HepG2 (cell line): ENCODE results near the gene CIB1. TPM values are rescaled to one million over a fixed set of nuclear protein-coding genes. Genes with fewer than 3 reads are reported as not detected.

Experiments used
- ATAC-seq: fragments of 200-7000 bp; cut with Tn5 transposase; 3 replicates; pipeline ENCODE4 v1.9.1; 2020; ENCODE audit warnings: mild to moderate bottlenecking, moderate library complexity
- BruUV-seq: library from RNA; stranded (reverse); fragments of 400-500 nt; replicated peaks from 2 replicates; lab custom pipeline; 2021; lab: Mats Ljungman, UMichigan
- CTCF ChIA-PET: fragments of 300-600 bp; formaldehyde crosslinking; extraction: SDS; loops from one replicate; lab custom pipeline; 2021; ENCODE audit warnings: low total read pairs, inconsistent platforms, low intra/inter-chr PET ratio; lab: Yijun Ruan, JAX
- POLR2A ChIA-PET: fragments of 350-600 bp; sonication (Branson Sonifier 250); formaldehyde crosslinking; loops from one replicate; lab custom pipeline; 2020; ENCODE audit warnings: antibody characterized with exemption, inconsistent platforms; lab: Yijun Ruan, JAX
- DNase-seq: peaks from one replicate; pipeline ENCODE4 v3.0.0-alpha.2; 2015; ENCODE audit warnings: low spot score
- FAIRE-seq: peaks from 3 replicates; lab custom pipeline; 2011; peaks lifted over from hg19 to GRCh38; lab: Jason Lieb, UNC
- H2AFZ ChIP-seq: one replicate; pipeline ENCODE4 v1.6.1; 2011; ENCODE audit warnings: low read length, inconsistent platforms
- H3K27ac ChIP-seq: fragments of 300-600 bp; 3 replicates; pipeline ENCODE4 v1.8.0; 2011; ENCODE audit warnings: mixed run types, mild to moderate bottlenecking, mixed read lengths, low read length, inconsistent platforms; ENCODE audit not compliant: insufficient read depth; ENCODE audit errors: extremely low read length
- H3K27me3 ChIP-seq, 2 experiments: fragments of 200-600 bp in 1 of 2; 2 replicates in 1 of 2; 3 replicates in 1 of 2; pipeline versions ENCODE4 v1.6.0 to v1.8.0; 2011; ENCODE audit warnings: low read length in 2 of 2, mild to moderate bottlenecking in 2 of 2, moderate library complexity in 2 of 2, inconsistent platforms in 1 of 2; ENCODE audit not compliant: insufficient read depth in 2 of 2, control insufficient read depth in 1 of 2
- H3K36me3 ChIP-seq, 2 experiments: fragments of 200-600 bp in 1 of 2; replicated peaks in 1 of 2; 2 replicates in 1 of 2; 3 replicates in 1 of 2; pipeline versions ENCODE4 v1.5.1 to v1.8.0; 2011; ENCODE audit warnings: low read length in 2 of 2, inconsistent platforms in 1 of 2; ENCODE audit not compliant: insufficient read depth in 2 of 2, control insufficient read depth in 1 of 2
- H3K4me1 ChIP-seq: 2 replicates; pipeline ENCODE4 v1.5.1; 2012; ENCODE audit warnings: low read length, inconsistent platforms; ENCODE audit not compliant: insufficient read depth
- H3K4me2 ChIP-seq: 2 replicates; pipeline ENCODE4 v1.6.0; 2011; ENCODE audit warnings: low read depth, low read length, inconsistent platforms
- H3K4me3 ChIP-seq, 3 experiments: fragments of 200-600 bp in 1 of 3; sonication (generic), shearing (Covaris generic) in 1 of 3; replicated peaks in 1 of 3; 2 replicates each; pipeline ENCODE4 v1.5.1; 2011 to 2016; ENCODE audit warnings: low read length in 3 of 3, inconsistent platforms in 2 of 3, low read depth in 2 of 3, mild to moderate bottlenecking in 2 of 3, control low read depth in 1 of 3, mixed read lengths in 1 of 3; ENCODE audit not compliant: insufficient read depth in 1 of 3
- H3K79me2 ChIP-seq: one replicate; pipeline ENCODE4 v1.6.1; 2011; ENCODE audit warnings: low read length, inconsistent platforms; ENCODE audit not compliant: insufficient read depth
- H3K9ac ChIP-seq: 2 replicates; pipeline ENCODE4 v1.6.0; 2011; ENCODE audit warnings: mild to moderate bottlenecking, low read depth, low read length, inconsistent platforms; ENCODE audit not compliant: insufficient read depth
- H3K9me3 ChIP-seq: 2 replicates; pipeline ENCODE4 v1.5.1; 2012; ENCODE audit warnings: mild to moderate bottlenecking, low read length
- H4K20me1 ChIP-seq: 2 replicates; pipeline ENCODE4 v1.6.0; 2011; ENCODE audit warnings: inconsistent platforms, mild to moderate bottlenecking, low read length, moderate library complexity; ENCODE audit not compliant: insufficient read depth
- PCBP1 ChIP-seq: fragments of 200-400 bp; formaldehyde crosslinking; IDR thresholded peaks from 2 replicates; pipeline ENCODE4 v1.6.1; 2017; ENCODE audit warnings: mild to moderate bottlenecking, low read depth, low read length, borderline replicate concordance
- WGBS: methylation state at CpG from one replicate; pipeline ENCODE4 v1.1.6; 2017; ENCODE audit warnings: low lambda C conversion rate; 5-methylcytosine and 5-hydroxymethylcytosine counted together
- in situ Hi-C: cut with HindIII; loops from 2 replicates; pipeline ENCODE4 v1.10.0; 2017; ENCODE audit warnings: low pct_unique_long_range_greater_than_20kb; ENCODE audit not compliant: extremely low pct_ligation_motif_present
- intact Hi-C: fragments of 100-400 bp; cut with micrococcal nuclease; formaldehyde crosslinking; loops from one replicate; pipeline ENCODE4 v1.10.0; 2022; ENCODE audit not compliant: unreplicated experiment
- polyA plus RNA-seq, 8 experiments: library from polyadenylated mRNA; depleted of rRNA in 3 of 8; stranded (reverse) in 7 of 8; unstranded in 1 of 8; fragments of >200 nt; fragmentation: Illumina TruSeq in 4 of 8; extraction: Trizol in 4 of 8; gene quantifications; 2 replicates each; pipeline versions ENCODE4 v1.2.1 to v1.2.3, GENCODE V29; 2011 to 2016; ENCODE audit warnings: low read depth in 4 of 8, missing spikeins in 1 of 8, mixed read lengths in 1 of 8; ENCODE audit not compliant: insufficient read depth in 1 of 8
- total RNA-seq, 5 experiments: library from RNA; depleted of rRNA; stranded (reverse); fragments of >200 nt; fragmentation: Illumina TruSeq; extraction: Trizol; gene quantifications; 2 replicates each; pipeline ENCODE4 v1.2.3, GENCODE V29; 2016; ENCODE audit warnings: low read depth in 1 of 5
- TF ChIP-seq, protein P1 (sequence below): sonication (generic); formaldehyde crosslinking; IDR thresholded peaks from 2 replicates; pipeline ENCODE4 v1.5.0; 2020; ENCODE audit warnings: mild to moderate bottlenecking, missing genetic modification reagents, borderline replicate concordance
- TF ChIP-seq, protein P2 (sequence below), 2 experiments: IDR thresholded peaks; 2 replicates each; pipeline ENCODE4 v1.6.1; 2011 to 2012; ENCODE audit warnings: low read length in 2 of 2, borderline replicate concordance in 1 of 2, low read depth in 1 of 2, mild to moderate bottlenecking in 1 of 2, moderate library complexity in 1 of 2
- TF ChIP-seq, protein P3 (sequence below): sonication (generic); formaldehyde crosslinking; IDR thresholded peaks from 2 replicates; pipeline ENCODE4 v1.4.0; 2020; ENCODE audit warnings: missing genetic modification reagents
- TF ChIP-seq, protein P4 (sequence below): sonication (generic); formaldehyde crosslinking; conservative IDR thresholded peaks from 2 replicates; pipeline ENCODE4 v1.8.1; 2023; ENCODE audit warnings: missing genetic modification reagents

CIB1 gene
- total and polyA plus RNA-seq, 2 of the 13 experiments (the other 11 are each of a cell fraction or from before 2014, with no cell fraction given) = 38.7 to 72.7 TPM

DNA sequence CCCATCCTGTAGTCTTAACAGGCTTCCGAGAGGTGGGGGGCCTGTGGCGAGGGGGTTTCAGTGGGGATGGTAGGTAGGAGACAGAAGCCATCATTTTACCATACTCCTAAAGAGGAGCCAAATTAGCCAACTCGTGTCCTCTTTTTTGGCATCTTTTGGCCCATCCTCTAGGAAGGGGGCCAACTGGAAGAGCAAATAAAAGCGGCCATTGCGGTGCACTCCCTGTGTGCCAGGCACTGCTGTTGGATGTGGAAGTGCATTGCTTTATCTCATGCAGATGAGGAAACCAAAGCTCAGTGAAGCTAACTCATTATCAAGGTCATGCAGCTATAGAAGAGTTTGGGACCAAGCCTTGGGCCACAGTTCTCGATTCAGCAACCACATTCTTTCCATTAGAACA, 26.5 kb downstream of the CIB1 start (continued):
- TF ChIP-seq, protein P1, sequence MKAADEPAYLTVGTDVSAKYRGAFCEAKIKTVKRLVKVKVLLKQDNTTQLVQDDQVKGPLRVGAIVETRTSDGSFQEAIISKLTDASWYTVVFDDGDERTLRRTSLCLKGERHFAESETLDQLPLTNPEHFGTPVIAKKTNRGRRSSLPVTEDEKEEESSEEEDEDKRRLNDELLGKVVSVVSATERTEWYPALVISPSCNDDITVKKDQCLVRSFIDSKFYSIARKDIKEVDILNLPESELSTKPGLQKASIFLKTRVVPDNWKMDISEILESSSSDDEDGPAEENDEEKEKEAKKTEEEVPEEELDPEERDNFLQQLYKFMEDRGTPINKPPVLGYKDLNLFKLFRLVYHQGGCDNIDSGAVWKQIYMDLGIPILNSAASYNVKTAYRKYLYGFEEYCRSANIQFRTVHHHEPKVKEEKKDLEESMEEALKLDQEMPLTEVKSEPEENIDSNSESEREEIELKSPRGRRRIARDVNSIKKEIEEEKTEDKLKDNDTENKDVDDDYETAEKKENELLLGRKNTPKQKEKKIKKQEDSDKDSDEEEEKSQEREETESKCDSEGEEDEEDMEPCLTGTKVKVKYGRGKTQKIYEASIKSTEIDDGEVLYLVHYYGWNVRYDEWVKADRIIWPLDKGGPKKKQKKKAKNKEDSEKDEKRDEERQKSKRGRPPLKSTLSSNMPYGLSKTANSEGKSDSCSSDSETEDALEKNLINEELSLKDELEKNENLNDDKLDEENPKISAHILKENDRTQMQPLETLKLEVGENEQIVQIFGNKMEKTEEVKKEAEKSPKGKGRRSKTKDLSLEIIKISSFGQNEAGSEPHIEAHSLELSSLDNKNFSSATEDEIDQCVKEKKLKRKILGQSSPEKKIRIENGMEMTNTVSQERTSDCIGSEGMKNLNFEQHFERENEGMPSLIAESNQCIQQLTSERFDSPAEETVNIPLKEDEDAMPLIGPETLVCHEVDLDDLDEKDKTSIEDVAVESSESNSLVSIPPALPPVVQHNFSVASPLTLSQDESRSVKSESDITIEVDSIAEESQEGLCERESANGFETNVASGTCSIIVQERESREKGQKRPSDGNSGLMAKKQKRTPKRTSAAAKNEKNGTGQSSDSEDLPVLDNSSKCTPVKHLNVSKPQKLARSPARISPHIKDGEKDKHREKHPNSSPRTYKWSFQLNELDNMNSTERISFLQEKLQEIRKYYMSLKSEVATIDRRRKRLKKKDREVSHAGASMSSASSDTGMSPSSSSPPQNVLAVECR (CRISPR knock-in tag) = no peak
- TF ChIP-seq, protein P2, sequence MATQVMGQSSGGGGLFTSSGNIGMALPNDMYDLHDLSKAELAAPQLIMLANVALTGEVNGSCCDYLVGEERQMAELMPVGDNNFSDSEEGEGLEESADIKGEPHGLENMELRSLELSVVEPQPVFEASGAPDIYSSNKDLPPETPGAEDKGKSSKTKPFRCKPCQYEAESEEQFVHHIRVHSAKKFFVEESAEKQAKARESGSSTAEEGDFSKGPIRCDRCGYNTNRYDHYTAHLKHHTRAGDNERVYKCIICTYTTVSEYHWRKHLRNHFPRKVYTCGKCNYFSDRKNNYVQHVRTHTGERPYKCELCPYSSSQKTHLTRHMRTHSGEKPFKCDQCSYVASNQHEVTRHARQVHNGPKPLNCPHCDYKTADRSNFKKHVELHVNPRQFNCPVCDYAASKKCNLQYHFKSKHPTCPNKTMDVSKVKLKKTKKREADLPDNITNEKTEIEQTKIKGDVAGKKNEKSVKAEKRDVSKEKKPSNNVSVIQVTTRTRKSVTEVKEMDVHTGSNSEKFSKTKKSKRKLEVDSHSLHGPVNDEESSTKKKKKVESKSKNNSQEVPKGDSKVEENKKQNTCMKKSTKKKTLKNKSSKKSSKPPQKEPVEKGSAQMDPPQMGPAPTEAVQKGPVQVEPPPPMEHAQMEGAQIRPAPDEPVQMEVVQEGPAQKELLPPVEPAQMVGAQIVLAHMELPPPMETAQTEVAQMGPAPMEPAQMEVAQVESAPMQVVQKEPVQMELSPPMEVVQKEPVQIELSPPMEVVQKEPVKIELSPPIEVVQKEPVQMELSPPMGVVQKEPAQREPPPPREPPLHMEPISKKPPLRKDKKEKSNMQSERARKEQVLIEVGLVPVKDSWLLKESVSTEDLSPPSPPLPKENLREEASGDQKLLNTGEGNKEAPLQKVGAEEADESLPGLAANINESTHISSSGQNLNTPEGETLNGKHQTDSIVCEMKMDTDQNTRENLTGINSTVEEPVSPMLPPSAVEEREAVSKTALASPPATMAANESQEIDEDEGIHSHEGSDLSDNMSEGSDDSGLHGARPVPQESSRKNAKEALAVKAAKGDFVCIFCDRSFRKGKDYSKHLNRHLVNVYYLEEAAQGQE (IDR thresholded peaks at IDR 0.05; ENCODE audit: borderline replicate concordance in 1 of 2, low read depth in 1 of 2, low read length in 2 of 2) = no peak
- TF ChIP-seq, all 625 proteins: peak for 0

DNA sequence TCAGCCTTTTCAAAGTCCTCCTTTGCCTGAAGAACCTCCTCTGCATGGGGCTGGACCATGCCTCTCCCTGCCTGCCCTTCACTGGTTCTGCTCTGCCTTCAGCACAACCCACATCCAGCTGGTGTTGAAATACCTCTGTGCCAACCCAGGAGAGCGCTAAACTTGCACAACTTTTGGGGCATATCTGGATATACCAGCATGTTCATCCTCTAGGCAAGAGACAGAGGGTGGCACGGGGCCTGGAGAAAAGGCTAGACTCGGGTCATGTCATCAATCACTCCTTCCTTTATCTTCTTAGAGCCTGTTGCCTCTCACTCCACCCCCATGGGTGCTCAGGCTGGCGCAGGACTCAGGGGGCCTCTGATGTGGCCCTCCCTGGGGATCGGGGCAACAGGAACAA, 27.9 kb downstream of the CIB1 start:
- no peak for FAIRE-seq
- DNase-seq = no peak
- no peak overlapping the region for H2AFZ ChIP-seq
- ChIA-PET POLR2A (interaction anchor here (0.5 kb wide), 1 partner anchor 62 kb away, joined by 4 read pairs; no protein-coding TSS in a partner anchor), CTCF (no interaction called here)
- no peaks in the 10 kb centered on the region for H3K9me3 ChIP-seq
- no peak overlapping the region for H3K9ac ChIP-seq
- in situ Hi-C loops (no loop called here), intact Hi-C loops (no loop called here)
- H3K27me3 ChIP-seq = no peaks in the 10 kb centered on the region
- no peak overlapping the region for H3K4me2 ChIP-seq
- WGBS = 93% methylated on average over 3 of the region's 5 CpGs
- peaks cover 33% of the 10 kb centered on the region for H3K4me1 ChIP-seq
- H3K27ac ChIP-seq = no peak overlapping the region
- H3K36me3 ChIP-seq = peaks cover 2 to 7% of the 10 kb centered on the region in 2 experiments; a peak in 2 of 5 replicates
- TF ChIP-seq, protein P3, sequence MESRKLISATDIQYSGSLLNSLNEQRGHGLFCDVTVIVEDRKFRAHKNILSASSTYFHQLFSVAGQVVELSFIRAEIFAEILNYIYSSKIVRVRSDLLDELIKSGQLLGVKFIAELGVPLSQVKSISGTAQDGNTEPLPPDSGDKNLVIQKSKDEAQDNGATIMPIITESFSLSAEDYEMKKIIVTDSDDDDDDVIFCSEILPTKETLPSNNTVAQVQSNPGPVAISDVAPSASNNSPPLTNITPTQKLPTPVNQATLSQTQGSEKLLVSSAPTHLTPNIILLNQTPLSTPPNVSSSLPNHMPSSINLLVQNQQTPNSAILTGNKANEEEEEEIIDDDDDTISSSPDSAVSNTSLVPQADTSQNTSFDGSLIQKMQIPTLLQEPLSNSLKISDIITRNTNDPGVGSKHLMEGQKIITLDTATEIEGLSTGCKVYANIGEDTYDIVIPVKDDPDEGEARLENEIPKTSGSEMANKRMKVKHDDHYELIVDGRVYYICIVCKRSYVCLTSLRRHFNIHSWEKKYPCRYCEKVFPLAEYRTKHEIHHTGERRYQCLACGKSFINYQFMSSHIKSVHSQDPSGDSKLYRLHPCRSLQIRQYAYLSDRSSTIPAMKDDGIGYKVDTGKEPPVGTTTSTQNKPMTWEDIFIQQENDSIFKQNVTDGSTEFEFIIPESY = peak; percentile 28; the same call in 1 of the 2 replicates
- TF ChIP-seq, protein P4, sequence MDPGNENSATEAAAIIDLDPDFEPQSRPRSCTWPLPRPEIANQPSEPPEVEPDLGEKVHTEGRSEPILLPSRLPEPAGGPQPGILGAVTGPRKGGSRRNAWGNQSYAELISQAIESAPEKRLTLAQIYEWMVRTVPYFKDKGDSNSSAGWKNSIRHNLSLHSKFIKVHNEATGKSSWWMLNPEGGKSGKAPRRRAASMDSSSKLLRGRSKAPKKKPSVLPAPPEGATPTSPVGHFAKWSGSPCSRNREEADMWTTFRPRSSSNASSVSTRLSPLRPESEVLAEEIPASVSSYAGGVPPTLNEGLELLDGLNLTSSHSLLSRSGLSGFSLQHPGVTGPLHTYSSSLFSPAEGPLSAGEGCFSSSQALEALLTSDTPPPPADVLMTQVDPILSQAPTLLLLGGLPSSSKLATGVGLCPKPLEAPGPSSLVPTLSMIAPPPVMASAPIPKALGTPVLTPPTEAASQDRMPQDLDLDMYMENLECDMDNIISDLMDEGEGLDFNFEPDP (CRISPR knock-in tag) = no peak
- no peak for TF ChIP-seq PCBP1
- peaks cover 6% of the 10 kb centered on the region for H3K79me2 ChIP-seq
- no peak for ATAC-seq
- H4K20me1 ChIP-seq = peaks cover 6% of the 10 kb centered on the region; the same call in 1 of the 2 replicates
- no peak overlapping the region for H3K4me3 ChIP-seq
- BruUV-seq = no TSS peak
